ENCODE data around the gene INIP. TPM values are rescaled to one million over a fixed set of nuclear protein-coding genes. Genes with fewer than 3 reads are reported as not detected.

Gene INIP
- total RNA-seq, 2 experiments from 2014 or later: 7.8 to 9.1 TPM

DNA sequence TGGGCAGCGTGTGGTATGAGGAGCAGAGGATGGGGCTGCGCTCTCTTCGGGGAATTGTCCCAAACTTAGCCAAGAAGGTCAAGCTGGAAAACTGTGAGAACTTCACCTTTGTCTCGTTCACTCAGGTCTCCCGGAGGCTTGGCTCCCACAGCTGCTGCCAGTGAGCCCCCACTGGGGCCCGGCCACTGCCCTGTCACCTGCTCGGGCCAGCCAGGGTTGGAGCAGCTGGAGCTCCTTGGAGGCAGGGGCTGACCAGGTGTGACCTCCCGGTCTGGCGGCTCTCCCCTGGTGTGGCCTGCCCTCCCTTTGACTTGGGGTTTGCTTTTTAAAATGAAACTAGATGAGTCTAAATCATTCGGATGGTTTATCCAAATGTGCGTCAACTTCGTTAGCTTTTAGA, 58.0 kb downstream of the INIP start:
- no peaks in the 10 kb centered on the region for H3K36me3 Mint-ChIP-seq (ENCODE audit: low read depth)
- intact Hi-C loops (cut with DNase I, micrococcal nuclease): loop anchor here in 1 of 2 experiments (5.0 kb wide), 1 partner anchor 218 kb away; no protein-coding TSS in a partner anchor
- no peaks in the 10 kb centered on the region for H3K9me3 ChIP-seq (ENCODE audit: control insufficient read depth in 1 of 2, insufficient read depth in 1 of 2, low read length in 2 of 2)
- H3K27me3 Mint-ChIP-seq: no peaks in the 10 kb centered on the region
- TF ChIP-seq, protein P1, sequence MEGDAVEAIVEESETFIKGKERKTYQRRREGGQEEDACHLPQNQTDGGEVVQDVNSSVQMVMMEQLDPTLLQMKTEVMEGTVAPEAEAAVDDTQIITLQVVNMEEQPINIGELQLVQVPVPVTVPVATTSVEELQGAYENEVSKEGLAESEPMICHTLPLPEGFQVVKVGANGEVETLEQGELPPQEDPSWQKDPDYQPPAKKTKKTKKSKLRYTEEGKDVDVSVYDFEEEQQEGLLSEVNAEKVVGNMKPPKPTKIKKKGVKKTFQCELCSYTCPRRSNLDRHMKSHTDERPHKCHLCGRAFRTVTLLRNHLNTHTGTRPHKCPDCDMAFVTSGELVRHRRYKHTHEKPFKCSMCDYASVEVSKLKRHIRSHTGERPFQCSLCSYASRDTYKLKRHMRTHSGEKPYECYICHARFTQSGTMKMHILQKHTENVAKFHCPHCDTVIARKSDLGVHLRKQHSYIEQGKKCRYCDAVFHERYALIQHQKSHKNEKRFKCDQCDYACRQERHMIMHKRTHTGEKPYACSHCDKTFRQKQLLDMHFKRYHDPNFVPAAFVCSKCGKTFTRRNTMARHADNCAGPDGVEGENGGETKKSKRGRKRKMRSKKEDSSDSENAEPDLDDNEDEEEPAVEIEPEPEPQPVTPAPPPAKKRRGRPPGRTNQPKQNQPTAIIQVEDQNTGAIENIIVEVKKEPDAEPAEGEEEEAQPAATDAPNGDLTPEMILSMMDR (IDR thresholded peaks at IDR 0.05): no peak
- no peak overlapping the region for H3K4me3 Mint-ChIP-seq
- H3K27ac Mint-ChIP-seq: no peak overlapping the region
- no peaks in the 10 kb centered on the region for H3K36me3 ChIP-seq (ENCODE audit: insufficient read depth, low read length)
- no peak overlapping the region for H3K4me3 ChIP-seq (ENCODE audit: low read length)
- DNase-seq (no peak), ATAC-seq (ENCODE audit: poor library complexity) (no peak)
- H3K27ac ChIP-seq (ENCODE audit: low read depth in 1 of 2, low read length in 2 of 2): no peak overlapping the region
- H3K4me1 Mint-ChIP-seq (ENCODE audit: low read depth): no peaks in the 10 kb centered on the region
- no peaks in the 10 kb centered on the region for H3K27me3 ChIP-seq (ENCODE audit: control insufficient read depth in 1 of 2, insufficient read depth in 2 of 2, low read length in 2 of 2)
- ChIA-PET CTCF (no interaction called here), POLR2A (no interaction called here)
- H3K4me1 ChIP-seq (ENCODE audit: insufficient read depth, low read length): no peaks in the 10 kb centered on the region
- no peaks in the 10 kb centered on the region for H3K9me3 Mint-ChIP-seq

DNA sequence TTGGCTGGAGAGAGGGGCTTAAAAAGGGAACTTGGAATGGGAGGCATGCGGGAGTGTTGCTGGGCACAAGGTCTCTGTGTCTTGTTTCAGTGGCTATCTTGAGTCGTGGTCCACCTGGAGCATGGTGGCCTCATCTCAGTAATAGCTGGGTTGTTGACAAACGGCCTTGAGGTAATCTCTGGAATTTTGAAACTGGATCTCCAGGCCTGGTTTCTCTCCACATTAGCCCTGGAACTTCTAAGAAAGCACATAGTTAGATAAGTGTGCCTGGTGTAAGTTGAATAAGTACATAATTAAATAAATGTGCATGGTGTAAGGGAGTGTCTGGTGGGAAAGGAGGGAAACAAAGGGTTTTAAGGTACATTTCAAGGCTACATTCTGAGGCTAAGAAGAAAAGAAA, 62.2 kb downstream of the INIP start:
- Histone ChIP-seq H3K27me3 (ENCODE audit: control insufficient read depth in 1 of 2, insufficient read depth in 2 of 2, low read length in 2 of 2) (no peaks in the 10 kb centered on the region), H3K4me3 (ENCODE audit: low read length) (no peak overlapping the region), H3K9me3 (ENCODE audit: control insufficient read depth in 1 of 2, insufficient read depth in 1 of 2, low read length in 2 of 2) (no peaks in the 10 kb centered on the region), H3K4me1 (ENCODE audit: insufficient read depth, low read length) (no peaks in the 10 kb centered on the region), H3K36me3 (ENCODE audit: insufficient read depth, low read length) (no peaks in the 10 kb centered on the region), H3K27ac (ENCODE audit: low read depth in 1 of 2, low read length in 2 of 2) (no peak overlapping the region)
- CTCF ChIA-PET: interaction anchor here (0.6 to 0.7 kb wide), 2 partner anchors 135 to 870 kb away, joined by 3 read pairs; no protein-coding TSS in a partner anchor
- H3K27ac Mint-ChIP-seq: no peak overlapping the region
- H3K27me3 Mint-ChIP-seq: no peaks in the 10 kb centered on the region
- DNase-seq (no peak), ATAC-seq (ENCODE audit: poor library complexity) (no peak)
- POLR2A ChIA-PET: no interaction called here
- no peaks in the 10 kb centered on the region for H3K4me1 Mint-ChIP-seq (ENCODE audit: low read depth)
- no peak overlapping the region for H3K4me3 Mint-ChIP-seq
- peaks cover 2% of the 10 kb centered on the region for H3K36me3 Mint-ChIP-seq (ENCODE audit: low read depth)
- TF ChIP-seq, protein P1 (IDR thresholded peaks at IDR 0.05): no peak
- peaks cover 3% of the 10 kb centered on the region for H3K9me3 Mint-ChIP-seq
- intact Hi-C loops (cut with DNase I, micrococcal nuclease): no loop called here

- Mint-ChIP-seq H3K9me3 (peaks cover 3% of the 10 kb centered on the region), H3K27me3 (no peaks in the 10 kb centered on the region), H3K4me3 (no peak overlapping the region), H3K36me3 (ENCODE audit: low read depth) (peaks cover 13% of the 10 kb centered on the region), H3K4me1 (ENCODE audit: low read depth) (no peaks in the 10 kb centered on the region), H3K27ac (no peak overlapping the region)
- ATAC-seq (ENCODE audit: poor library complexity) (no peak), DNase-seq (no peak)
- TF ChIP-seq, protein P1 (IDR thresholded peaks at IDR 0.05): no peak
- ChIA-PET CTCF (no interaction called here), POLR2A (interaction anchor here (0.6 kb wide), 1 partner anchor 10 kb away, joined by 6 read pairs; no protein-coding TSS in a partner anchor)
- Histone ChIP-seq H3K9me3 (ENCODE audit: control insufficient read depth in 1 of 2, insufficient read depth in 1 of 2, low read length in 2 of 2) (peaks cover 0 to 1% of the 10 kb centered on the region in 2 experiments), H3K27me3 (ENCODE audit: control insufficient read depth in 1 of 2, insufficient read depth in 2 of 2, low read length in 2 of 2) (no peaks in the 10 kb centered on the region), H3K27ac (ENCODE audit: low read depth in 1 of 2, low read length in 2 of 2) (no peak overlapping the region), H3K36me3 (ENCODE audit: insufficient read depth, low read length) (no peaks in the 10 kb centered on the region), H3K4me1 (ENCODE audit: insufficient read depth, low read length) (no peaks in the 10 kb centered on the region), H3K4me3 (ENCODE audit: low read length) (no peak overlapping the region)
- intact Hi-C loops (cut with DNase I, micrococcal nuclease): no loop called here
These were observed 63.6 kb downstream of the INIP start for GRCh38 chr9:112654282-112654681.

Measured in CD4-positive, alpha-beta T cell (primary cell).